ENCODE data around the gene KIF5C.
A peak's percentile ranks its signal among the peaks of the same experiment; 100 is the strongest.

The KIF5C gene

DNA sequence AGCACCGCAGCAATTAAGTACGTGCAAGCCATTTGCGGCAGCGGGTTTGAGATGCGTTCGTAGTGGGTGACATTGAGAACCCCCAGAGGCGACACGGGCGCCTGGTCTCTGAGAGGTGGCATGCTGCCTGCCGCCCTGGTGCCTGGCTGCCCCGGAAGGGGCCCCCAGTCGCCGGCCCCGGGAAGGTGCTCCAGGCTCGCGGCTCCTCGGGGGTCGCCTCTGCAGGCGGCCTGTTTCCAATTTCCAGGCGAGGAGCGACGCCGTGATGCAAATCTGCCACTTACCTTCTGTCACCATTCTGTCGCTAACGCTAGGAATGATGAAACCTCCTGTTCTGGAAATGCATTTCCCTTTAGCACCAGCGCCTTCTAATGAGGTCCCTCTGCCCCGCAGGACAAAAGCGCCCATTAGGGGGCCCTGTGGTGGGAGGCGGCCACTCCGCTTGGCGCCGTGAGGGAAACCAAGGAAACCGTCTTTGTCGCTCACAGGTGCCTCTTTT lies 13.0 kb downstream of the KIF5C start:
- DNase-seq = no peak

- DNase-seq = no peak
Measured at GRCh38 chr2:148888986-148889385, 14.0 kb downstream of the KIF5C start.

DNA sequence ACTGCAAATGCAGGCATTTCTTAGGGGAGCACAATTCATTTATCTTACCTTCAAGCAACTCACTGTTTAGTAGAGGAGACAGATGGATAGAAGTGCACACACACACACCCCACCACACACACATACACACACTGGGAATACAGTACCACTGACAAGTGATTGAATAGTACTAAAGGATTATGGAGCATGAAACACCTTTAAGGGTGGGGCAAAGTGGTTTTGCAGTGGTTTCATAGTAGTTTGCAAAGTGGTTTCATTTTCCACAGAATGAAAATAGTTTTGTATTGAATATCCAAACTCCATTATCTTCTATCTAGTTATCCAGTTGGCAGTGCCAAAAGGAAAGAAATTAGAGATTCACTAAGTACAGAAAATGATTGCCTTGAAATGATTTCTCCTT lies 18.9 kb downstream of the KIF5C start:
- no peak for DNase-seq

GRCh38 chr2:148896136-148896535 lies 21.1 kb downstream of the KIF5C start:
- DNase-seq = no peak

DNA sequence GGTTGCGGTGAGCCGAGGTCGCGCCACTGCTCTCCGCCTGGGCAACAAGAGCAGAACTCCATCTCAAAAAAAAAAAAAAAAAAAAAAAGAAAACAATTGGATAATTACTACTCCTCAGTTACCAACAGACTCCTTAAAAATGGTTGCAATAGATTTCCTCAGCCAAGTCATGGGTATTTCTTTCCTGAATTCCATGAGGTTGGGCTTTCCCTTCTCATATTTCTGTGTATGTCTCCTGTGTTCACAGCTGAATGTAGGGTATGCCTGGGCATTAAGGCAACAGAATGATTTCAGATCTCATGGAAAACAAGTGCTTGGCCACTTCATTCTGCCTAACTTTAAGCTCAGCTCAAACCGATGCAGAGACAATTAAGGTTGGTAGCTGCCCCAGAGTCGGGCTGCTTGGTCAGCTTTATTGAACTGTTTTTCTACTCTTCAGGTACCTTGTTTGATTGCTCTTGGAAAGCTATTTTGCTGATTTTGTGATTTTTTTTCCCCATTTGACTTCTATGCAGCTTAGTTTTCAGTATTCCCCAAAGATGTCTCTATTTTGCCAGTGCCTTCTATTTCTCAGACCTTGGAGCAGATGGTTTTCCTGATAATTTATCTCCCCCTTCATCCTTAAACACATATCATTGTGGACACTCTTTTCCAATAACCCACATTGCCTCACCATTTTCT lies 24.8 kb downstream of the KIF5C start:
- DNase-seq = no peak

GRCh38 chr2:148900350-148900837 lies 25.4 kb downstream of the KIF5C start:
- no peak for DNase-seq

DNA sequence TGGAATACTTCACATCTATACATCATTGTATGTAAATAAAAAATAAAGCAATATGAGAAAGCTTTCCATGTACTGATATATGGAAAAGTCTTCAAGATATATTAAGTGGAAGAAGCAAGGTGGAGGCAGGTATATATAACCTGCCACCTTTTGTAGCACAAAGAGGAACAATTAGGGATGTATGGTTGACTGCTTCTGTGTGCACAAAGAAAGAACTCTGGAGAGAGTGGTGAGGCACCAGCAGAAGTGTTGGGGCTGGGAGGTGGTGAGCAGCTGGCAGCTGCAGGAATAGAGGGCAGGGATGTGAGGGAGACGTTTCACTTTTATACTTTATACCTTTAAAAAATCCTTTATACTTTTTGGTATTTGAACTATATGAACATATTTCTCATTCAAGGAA lies 26.1 kb downstream of the KIF5C start:
- no peak for DNase-seq

GRCh38 chr2:148902798-148903197 lies 27.8 kb downstream of the KIF5C start:
- no peak for DNase-seq

GRCh38 chr2:148903294-148903693 lies 28.3 kb downstream of the KIF5C start:
- DNase-seq = no peak

DNA sequence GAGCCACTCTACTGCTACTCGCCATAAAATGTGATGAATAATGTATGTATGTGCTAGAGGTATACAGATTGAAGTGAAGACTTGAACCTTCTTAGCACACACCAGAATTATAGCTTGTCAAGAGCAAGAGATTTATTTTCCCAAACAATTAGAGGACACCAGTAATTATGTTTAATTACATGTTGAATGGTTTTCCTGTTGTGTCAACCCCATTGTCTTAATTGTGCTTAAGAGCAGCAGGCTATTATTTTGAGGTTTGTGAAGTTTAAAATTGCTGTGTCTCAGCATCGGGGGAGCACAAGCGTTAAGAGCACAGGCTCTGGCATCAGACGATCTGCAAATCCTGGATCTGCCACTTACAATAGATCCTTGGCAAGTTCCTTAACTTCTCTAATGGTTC lies 29.0 kb downstream of the KIF5C start:
- DNase-seq = no peak

GRCh38 chr2:148906124-148906523 lies 31.1 kb downstream of the KIF5C start:
- DNase-seq = no peak

DNA sequence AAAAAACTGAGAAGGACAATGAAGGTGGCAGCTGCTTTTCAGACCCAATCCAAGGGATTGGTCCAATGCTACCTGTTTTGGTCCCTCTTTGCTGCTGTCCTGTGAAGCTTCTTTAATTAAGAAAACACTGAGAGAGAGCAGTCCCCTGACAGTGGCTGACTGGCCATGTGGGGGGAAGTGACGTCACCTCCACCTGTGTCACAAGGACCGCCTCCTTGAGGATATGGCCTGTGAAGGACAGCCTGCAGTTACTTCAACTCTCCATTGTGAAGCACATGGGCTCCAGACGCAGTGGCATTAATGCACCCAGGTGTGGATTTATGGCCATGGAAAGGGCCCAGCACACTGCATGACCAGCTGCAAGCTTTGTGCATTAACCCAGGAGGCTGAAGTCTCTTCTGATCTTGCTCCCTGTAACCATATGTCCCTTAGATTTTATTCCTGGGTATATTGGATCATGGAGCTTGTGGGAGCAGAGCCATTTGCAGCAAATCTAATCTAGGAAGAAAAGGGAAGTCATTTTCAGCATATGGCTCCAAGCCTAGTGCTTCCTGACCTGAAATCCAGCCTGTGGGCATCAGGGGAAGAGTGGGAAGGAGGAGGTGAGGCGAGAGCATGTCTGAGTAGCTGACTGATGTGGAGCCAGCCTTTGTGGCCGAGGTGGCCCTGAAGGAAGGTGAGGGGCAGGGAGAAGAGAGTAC lies 32.2 kb downstream of the KIF5C start:
- no peak for DNase-seq

DNA sequence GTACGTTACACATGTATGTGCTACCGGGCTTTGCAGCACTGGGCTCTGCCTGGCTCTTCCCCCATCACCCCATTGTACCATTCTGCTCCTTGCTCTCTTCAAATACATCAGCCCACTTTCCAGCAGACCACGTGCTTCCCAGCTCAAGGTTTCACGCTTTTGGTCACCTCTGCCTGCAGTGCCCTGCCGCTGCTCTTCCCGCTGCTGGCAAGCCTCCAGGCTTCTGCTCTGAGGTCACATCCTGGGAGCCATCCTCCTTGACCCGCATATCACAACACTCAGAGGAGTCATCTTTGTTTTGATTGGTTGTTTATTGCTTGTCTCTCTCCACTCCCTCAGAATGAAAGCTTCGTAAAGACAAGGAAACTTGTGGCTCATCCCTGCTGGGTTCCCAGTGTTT lies 34.1 kb downstream of the KIF5C start:
- no peak for DNase-seq

GRCh38 chr2:148913061-148913460 lies 38.0 kb downstream of the KIF5C start:
- no peak for DNase-seq

GRCh38 chr2:148913492-148913891 lies 38.5 kb downstream of the KIF5C start:
- DNase-seq = no peak

DNA sequence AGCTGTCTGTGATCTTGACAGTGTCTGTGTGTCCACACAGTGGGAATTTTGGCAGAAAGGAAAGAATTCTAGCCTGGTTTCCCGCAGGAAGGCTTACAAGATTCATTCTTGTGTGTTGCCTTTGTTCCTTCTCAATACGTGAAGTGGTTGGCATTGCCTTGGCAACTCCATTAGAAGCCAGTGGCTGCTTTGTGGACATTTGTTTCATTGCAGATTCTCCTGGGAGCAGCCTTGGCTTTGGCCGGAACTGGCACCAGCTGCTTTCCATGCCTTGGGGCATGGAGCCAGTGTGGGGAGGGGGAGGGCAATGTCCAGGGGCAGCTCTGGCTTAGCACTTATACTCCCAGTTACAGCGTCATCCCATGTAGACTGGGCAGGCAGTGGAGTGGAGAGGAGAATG lies 39.4 kb downstream of the KIF5C start:
- DNase-seq = no peak

DNA sequence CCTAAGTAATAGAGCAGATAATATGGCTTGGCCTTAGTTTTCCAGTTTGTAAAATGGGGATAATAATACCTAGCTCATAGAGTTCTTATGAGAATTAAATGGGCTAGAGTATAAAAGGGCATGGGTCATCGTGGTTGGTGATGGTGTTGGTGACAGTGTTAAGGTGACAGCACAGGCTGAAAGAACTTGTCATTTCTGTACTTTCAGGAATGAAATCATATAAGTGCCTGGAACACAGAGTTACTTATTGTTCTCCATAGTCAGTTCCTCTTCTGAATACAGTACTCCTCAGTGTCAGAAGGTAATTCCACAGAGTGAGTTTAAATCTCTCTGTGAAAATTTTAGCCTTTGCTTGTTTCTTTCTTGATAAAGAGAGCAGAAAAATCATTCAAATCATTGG lies 42.4 kb downstream of the KIF5C start:
- DNase-seq = peak; percentile 11

GRCh38 chr2:148918554-148918953 lies 43.5 kb downstream of the KIF5C start:
- DNase-seq = no peak

DNA sequence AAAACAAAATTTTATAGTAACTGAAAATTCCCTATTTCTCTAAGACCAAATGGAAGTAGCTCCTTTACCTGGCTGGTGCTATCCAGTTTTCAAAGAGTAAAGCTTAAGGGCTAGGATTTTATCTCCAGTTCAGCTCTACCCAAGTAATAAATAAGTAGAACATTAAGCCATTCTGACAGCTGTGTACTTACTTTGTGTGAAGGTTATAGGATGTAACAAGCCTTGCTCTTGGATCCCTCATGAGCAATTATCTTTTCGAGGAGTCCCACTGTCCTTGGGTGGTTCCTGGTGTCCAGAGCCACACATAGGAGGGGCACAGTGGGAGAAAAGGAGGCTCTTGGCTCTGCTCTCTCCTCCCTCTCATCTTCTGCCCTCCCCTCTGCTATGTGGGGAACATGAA lies 45.5 kb downstream of the KIF5C start:
- no peak for DNase-seq

- no peak for DNase-seq
Measured at GRCh38 chr2:148922062-148922461, 47.0 kb downstream of the KIF5C start.

DNA sequence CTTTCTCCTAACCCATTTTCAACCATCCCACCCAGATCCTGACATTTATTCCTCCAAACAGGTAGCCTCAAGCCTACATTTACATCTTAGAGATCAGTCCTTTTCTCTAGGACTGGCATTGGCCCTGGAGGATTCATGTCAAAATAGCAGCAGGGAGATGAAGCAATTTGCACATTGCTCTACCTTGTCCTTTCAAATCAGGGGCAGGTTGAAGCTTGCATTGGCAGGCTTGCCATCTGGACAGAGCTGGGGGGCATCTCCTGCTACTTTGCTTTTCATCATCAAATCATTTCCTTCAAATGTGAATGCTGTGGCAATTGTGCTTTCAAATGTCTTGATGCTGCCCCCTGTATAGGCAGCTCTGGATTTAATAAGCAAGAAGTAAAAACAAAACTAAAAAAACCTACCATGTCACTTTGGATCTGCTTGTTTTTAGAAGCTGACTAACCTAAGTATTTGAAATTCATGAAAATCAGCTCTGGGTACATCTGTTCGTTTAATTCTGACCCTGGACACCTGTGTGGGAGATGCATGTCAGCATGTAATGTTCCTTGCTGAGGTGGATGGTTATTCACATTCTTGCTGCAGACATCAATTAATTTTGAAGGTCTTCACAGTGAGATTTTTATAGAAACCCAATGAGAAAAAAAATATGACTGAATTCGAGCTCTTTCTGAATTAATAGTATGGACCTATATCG lies 47.9 kb downstream of the KIF5C start:
- DNase-seq = no peak

GRCh38 chr2:148924514-148925178 lies 49.6 kb downstream of the KIF5C start:
- no peak for DNase-seq

DNA sequence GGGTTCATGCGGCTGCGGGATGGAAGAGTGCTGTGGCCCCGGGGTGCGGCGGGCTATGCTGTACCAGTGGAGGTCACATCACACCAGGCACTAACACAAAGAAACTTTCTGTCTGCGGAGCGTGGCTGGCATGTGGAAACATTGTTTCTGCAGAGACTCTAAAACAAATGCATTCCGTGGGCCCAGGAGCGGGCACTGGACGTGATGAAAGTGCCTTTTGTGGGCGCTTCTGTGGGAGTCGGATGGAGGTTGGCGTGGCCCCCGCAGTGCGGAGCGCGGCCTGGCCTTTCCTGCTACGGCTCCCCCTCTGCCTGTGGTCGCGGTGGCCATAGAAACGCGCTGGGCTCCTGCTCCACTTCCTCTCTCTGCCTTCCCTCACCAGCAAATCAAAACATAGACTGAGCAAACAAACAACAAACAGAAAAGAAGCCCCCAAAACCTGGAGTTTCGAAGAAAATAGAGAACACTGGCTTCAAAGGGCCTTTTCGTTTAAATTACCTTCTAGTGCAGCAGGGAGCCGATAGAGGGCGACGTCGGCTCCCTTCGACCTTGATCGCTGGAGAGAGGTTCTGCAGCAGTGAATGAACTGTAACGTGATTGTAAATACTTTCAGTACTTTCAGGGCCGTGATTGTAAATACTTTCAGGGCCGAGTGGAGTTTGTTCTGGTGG lies 51.4 kb downstream of the KIF5C start:
- DNase-seq = peak; percentile 62

Measured in MV-4-11 (cell line).